Liver (tissue), 3 donors: ENCODE results near the gene PPP3R2.

Source experiments
- CTCF ChIP-seq: fragments of 150-350 bp; IDR thresholded peaks from 2 replicates; pipeline ENCODE4 v1.5.1; 2017; ENCODE audit warnings: improper control_type of control experiment, low read depth, low read length; ENCODE audit not compliant: missing input control
- RAD21 ChIP-seq, 2 donors: IDR thresholded peaks; 2 replicates each; pipeline ENCODE4 v1.6.1; 2016; ENCODE audit warnings: antibody characterized with exemption in 2 of 2, mild to moderate bottlenecking in 2 of 2
- REST ChIP-seq: IDR thresholded peaks from 2 replicates; pipeline ENCODE4 v1.6.1; 2016; ENCODE audit warnings: antibody characterized with exemption, mild to moderate bottlenecking
- YY1 ChIP-seq: IDR thresholded peaks from 2 replicates; pipeline ENCODE4 v1.6.1; 2016; ENCODE audit warnings: antibody characterized with exemption, mild to moderate bottlenecking
- donor health status: healthy.
- donor health status: healthy.

DNA sequence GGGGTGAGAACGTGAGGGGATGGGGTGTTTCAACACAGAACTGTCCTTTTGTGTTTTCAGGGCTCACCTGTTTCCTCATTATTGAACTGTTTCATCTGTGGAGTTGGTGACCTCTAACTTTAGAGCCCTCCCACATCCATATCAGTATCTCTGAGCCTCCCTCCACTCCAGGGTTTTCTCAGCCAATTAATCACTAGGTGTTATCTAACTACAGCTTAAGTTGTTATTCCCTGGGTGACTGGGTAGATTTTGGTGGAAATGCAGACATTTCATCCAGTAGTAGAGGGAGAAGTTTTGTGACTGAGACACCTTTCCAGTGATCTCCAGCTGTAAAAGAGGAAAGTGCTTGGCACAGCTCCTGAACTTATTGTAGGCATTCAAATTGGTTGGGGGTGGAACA is 23.7 kb downstream of the PPP3R2 start:
- TF ChIP-seq CTCF (no peak), RAD21 (IDR thresholded peaks at IDR 0.05) (no peak), YY1 (no peak), REST (no peak)
